Measurements from ENCODE around the gene ZNF792.
"Not testable (repeated sequence)": the region's sequence is repeated elsewhere in the genome, so short reads cannot be mapped to it uniquely, and the experiment has no call there.

ZNF792 gene

GRCh38 chr19:34998777-34999497 is 34.9 kb upstream of the ZNF792 start:
- no peak for DNase-seq

GRCh38 chr19:34998224-34998623 is 34.2 kb upstream of the ZNF792 start:
- DNase-seq = not testable (repeated sequence)

GRCh38 chr19:34997071-34997617 is 33.1 kb upstream of the ZNF792 start:
- DNase-seq = no peak

- DNase-seq = no peak
Observed at GRCh38 chr19:34995551-34995950, 31.5 kb upstream of the ZNF792 start.

GRCh38 chr19:34994643-34995541 is 30.9 kb upstream of the ZNF792 start:
- DNase-seq = no peak

- no peak for DNase-seq
Observed at GRCh38 chr19:34994286-34994642, 30.2 kb upstream of the ZNF792 start.

GRCh38 chr19:34992582-34992981 is 28.6 kb upstream of the ZNF792 start:
- DNase-seq = not testable (repeated sequence)

GRCh38 chr19:34991542-34992333 is 27.7 kb upstream of the ZNF792 start:
- no peak for DNase-seq

GRCh38 chr19:34990578-34991192 is 26.7 kb upstream of the ZNF792 start:
- no peak for DNase-seq

GRCh38 chr19:34989298-34989697 is 25.3 kb upstream of the ZNF792 start:
- DNase-seq = no peak

GRCh38 chr19:34988119-34988518 is 24.1 kb upstream of the ZNF792 start:
- DNase-seq = no peak

GRCh38 chr19:34985249-34986022 is 21.4 kb upstream of the ZNF792 start:
- DNase-seq = no peak

GRCh38 chr19:34984287-34984686 is 20.3 kb upstream of the ZNF792 start:
- no peak for DNase-seq

- no peak for DNase-seq
Observed at GRCh38 chr19:34983786-34984185, 19.8 kb upstream of the ZNF792 start.

GRCh38 chr19:34982275-34982674 is 18.2 kb upstream of the ZNF792 start:
- DNase-seq = no peak

- DNase-seq = no peak
Observed at GRCh38 chr19:34979819-34980640, 16.0 kb upstream of the ZNF792 start.

GRCh38 chr19:34976611-34977010 is 12.6 kb upstream of the ZNF792 start:
- no peak for DNase-seq

GRCh38 chr19:34975056-34975455 is 11.0 kb upstream of the ZNF792 start:
- DNase-seq = no peak

GRCh38 chr19:34974646-34975045 is 10.6 kb upstream of the ZNF792 start:
- no peak for DNase-seq

- no peak for DNase-seq
Observed at GRCh38 chr19:34972163-34972705, 8.2 kb upstream of the ZNF792 start.

All from stimulated activated CD4-positive, alpha-beta T cell treated with anti-CD3 and anti-CD28 coated beads, Interleukin-4, amount 100 ng/mL, for 1 hour (primary cell).